Esophagus muscularis mucosa (tissue), 3 donors: ENCODE data around the gene TBC1D24.

Source experiments
- CTCF ChIP-seq, 3 experiments: fragments of 200-600 bp in 2 of 3; fragments of 450-650 bp in 1 of 3; sonication (generic) in 2 of 3; IDR thresholded peaks; one replicate each; pipeline ENCODE4 v1.5.1; 2017 to 2019; ENCODE audit warnings: antibody characterized with exemption in 3 of 3, mild to moderate bottlenecking in 2 of 3, moderate library complexity in 1 of 3
- POLR2A ChIP-seq: fragments of 450-650 bp; IDR thresholded peaks from one replicate; pipeline ENCODE4 v1.6.1; 2017; ENCODE audit warnings: antibody characterized with exemption, moderate library complexity, mild to moderate bottlenecking, low read depth

GRCh38 chr16:2512735-2513404, 37.9 kb downstream of the TBC1D24 start:
- TF ChIP-seq POLR2A (no peak), CTCF (IDR thresholded peaks at IDR 0.05) (no peak)
